HCT116 (cell line): ENCODE results near the gene MIER2. TPM values are rescaled to one million over a fixed set of nuclear protein-coding genes. Genes with fewer than 3 reads are reported as not detected.

Experiments used
- ATAC-seq: fragments of 200-7000 bp; cut with Tn5 transposase; 2 replicates; pipeline ENCODE4 v1.9.1; 2020; ENCODE audit warnings: mild to moderate bottlenecking, moderate library complexity
- BruUV-seq: library from RNA; stranded (reverse); fragments of 400-500 nt; replicated peaks from 2 replicates; lab custom pipeline; 2021; lab: Mats Ljungman, UMichigan
- CTCF ChIA-PET: fragments of 300-600 bp; sonication (Branson Sonifier 250); formaldehyde crosslinking; loops from one replicate; lab custom pipeline; 2021; ENCODE audit warnings: antibody characterized with exemption; lab: Charles Lee
- POLR2A ChIA-PET: fragments of 300-600, 350-600 bp; sonication (Branson Sonifier 250); formaldehyde crosslinking; loops from one replicate; lab custom pipeline; 2021; ENCODE audit warnings: antibody characterized with exemption; lab: Charles Lee
- RAD21 ChIA-PET, 2 experiments: fragments of 300-600 bp; sonication (Branson Sonifier 250); formaldehyde crosslinking; loops; one replicate each; lab custom pipeline; 2023; ENCODE audit warnings: low total read pairs in 2 of 2; ENCODE audit not compliant: uncharacterized antibody in 2 of 2, unreplicated experiment in 2 of 2, low non-redundant PET in 1 of 2; lab: Charles Lee
- DNase-seq: peaks from one replicate; pipeline ENCODE4 v3.0.0-alpha.2; 2010; ENCODE audit warnings: low read depth, low spot score
- H2AFZ ChIP-seq: fragments of 200-600 bp; shearing (Covaris generic), sonication (generic); 2 replicates; pipeline ENCODE4 v1.6.1; 2017; ENCODE audit warnings: low read depth, mixed run types, mixed read lengths, antibody characterized with exemption, low read length; ENCODE audit not compliant: poor library complexity, severe bottlenecking
- H3K27ac ChIP-seq: 2 replicates; pipeline ENCODE4 v1.5.1; 2012; ENCODE audit warnings: low read depth, low read length
- H3K27me3 ChIP-seq: fragments of 200-600 bp; sonication (generic); 2 replicates; pipeline ENCODE4 v1.6.1; 2016; ENCODE audit warnings: mixed run types, low read length, mixed read lengths; ENCODE audit not compliant: insufficient read depth
- H3K36me3 ChIP-seq, 2 experiments: fragments of 200-500 bp in 1 of 2; fragments of 200-600 bp in 1 of 2; sonication (Bioruptor generic) in 1 of 2; sonication (generic) in 1 of 2; 2 replicates each; pipeline versions ENCODE4 v1.5.1 to v1.6.1; 2014 to 2016; ENCODE audit warnings: low read length in 2 of 2, inconsistent platforms in 1 of 2, mixed read lengths in 1 of 2, mixed run types in 1 of 2; ENCODE audit not compliant: insufficient read depth in 2 of 2, control insufficient read depth in 1 of 2
- H3K4me1 ChIP-seq, 2 experiments: fragments of 200-600 bp in 1 of 2; sonication (generic) in 1 of 2; 2 replicates each; pipeline versions ENCODE4 v1.5.1 to v1.6.1; 2012 to 2017; ENCODE audit warnings: low read length in 2 of 2, inconsistent platforms in 1 of 2, mild to moderate bottlenecking in 1 of 2, mixed read lengths in 1 of 2, mixed run types in 1 of 2, moderate library complexity in 1 of 2; ENCODE audit not compliant: insufficient read depth in 2 of 2, control insufficient read depth in 1 of 2
- H3K4me2 ChIP-seq: fragments of 200-600 bp; sonication (generic); 2 replicates; pipeline ENCODE4 v1.6.1; 2017; ENCODE audit warnings: mixed run types, low read length, mixed read lengths
- H3K4me3 ChIP-seq, 2 experiments: fragments of 200-600 bp in 1 of 2; sonication (generic) in 1 of 2; replicated peaks in 1 of 2; 2 replicates each; pipeline ENCODE4 v1.5.1; 2011 to 2016; ENCODE audit warnings: low read length in 2 of 2, control low read depth in 1 of 2, low read depth in 1 of 2, mild to moderate bottlenecking in 1 of 2, mixed read lengths in 1 of 2, mixed run types in 1 of 2
- H3K79me2 ChIP-seq: fragments of 200-600 bp; sonication (generic); 2 replicates; pipeline ENCODE4 v1.6.1; 2017; ENCODE audit warnings: mild to moderate bottlenecking, mixed run types, low read length, moderate library complexity, mixed read lengths; ENCODE audit not compliant: insufficient read depth
- H3K9ac ChIP-seq: fragments of 200-600 bp; sonication (generic); 2 replicates; pipeline ENCODE4 v1.6.1; 2016; ENCODE audit warnings: low read length, mixed read lengths
- H3K9me2 ChIP-seq: fragments of 200-600 bp; sonication (generic), shearing (Covaris generic); 2 replicates; pipeline ENCODE4 v1.6.1; 2017; ENCODE audit warnings: mixed run types, mild to moderate bottlenecking, moderate library complexity; ENCODE audit not compliant: insufficient read depth
- H3K9me3 ChIP-seq, 2 experiments: fragments of 200-500 bp in 1 of 2; fragments of 200-600 bp in 1 of 2; sonication (Bioruptor generic) in 1 of 2; sonication (generic) in 1 of 2; 2 replicates each; pipeline ENCODE4 v1.6.1; 2014 to 2017; ENCODE audit warnings: low read length in 2 of 2, mixed read lengths in 2 of 2, inconsistent platforms in 1 of 2, low read depth in 1 of 2, mild to moderate bottlenecking in 1 of 2, mixed run types in 1 of 2, moderate library complexity in 1 of 2; ENCODE audit not compliant: control insufficient read depth in 1 of 2, insufficient read depth in 1 of 2
- H4K20me1 ChIP-seq: fragments of 200-600 bp; sonication (generic), shearing (Covaris generic); 2 replicates; pipeline ENCODE4 v1.6.1; 2017; ENCODE audit warnings: mixed run types, mild to moderate bottlenecking, moderate library complexity; ENCODE audit not compliant: insufficient read depth
- EZH2phosphoT487 ChIP-seq: fragments of 200-600 bp; IDR thresholded peaks from 2 replicates; pipeline ENCODE4 v1.6.1; 2018; ENCODE audit warnings: antibody characterized with exemption, borderline replicate concordance
- FOSL1 ChIP-seq: IDR thresholded peaks from 2 replicates; pipeline ENCODE4 v1.6.1; 2012; ENCODE audit warnings: low read depth
- RAD21 ChIP-seq: IDR thresholded peaks from 2 replicates; pipeline ENCODE4 v1.6.1; 2012; ENCODE audit warnings: low read depth, mild to moderate bottlenecking
- SIN3A ChIP-seq: IDR thresholded peaks from 2 replicates; pipeline ENCODE4 v1.6.1; 2012; ENCODE audit warnings: low read depth
- TCF7L2 ChIP-seq: IDR thresholded peaks from 2 replicates; pipeline ENCODE4 v1.7.0; 2011; ENCODE audit warnings: borderline replicate concordance, inconsistent platforms; ENCODE audit not compliant: insufficient read depth, insufficient read length; ENCODE audit errors: extremely low read depth
- ZFX ChIP-seq: fragments of 450-650 bp; IDR thresholded peaks from 2 replicates; pipeline ENCODE4 v1.6.1; 2017
- intact Hi-C: fragments of 100-400 bp; cut with micrococcal nuclease; formaldehyde crosslinking; loops from 2 replicates; pipeline ENCODE4 v1.10.0; 2022
- total RNA-seq: library from RNA; stranded (reverse); gene quantifications from one replicate; pipeline ENCODE4 v1.2.1, GENCODE V29; 2021; ENCODE audit not compliant: unreplicated experiment
- TF ChIP-seq, protein P1 (sequence below): IDR thresholded peaks from 2 replicates; pipeline ENCODE4 v1.6.1; 2011; ENCODE audit warnings: mild to moderate bottlenecking, low read length, moderate library complexity; ENCODE audit not compliant: insufficient replicate concordance; ENCODE audit errors: extremely low read depth
- TF ChIP-seq, protein P2 (sequence below): IDR thresholded peaks from 2 replicates; pipeline ENCODE4 v1.6.1; 2012

The MIER2 gene
- total RNA-seq, 1 experiment from 2014 or later: 41.5 TPM

GRCh38 chr19:313988-314815 lies 30.4 kb downstream of the MIER2 start:
- no peaks in the 10 kb centered on the region for H3K27me3 ChIP-seq
- BruUV-seq: no TSS peak
- no peak overlapping the region for H2AFZ ChIP-seq
- H3K27ac ChIP-seq: no peak overlapping the region
- H3K4me3 ChIP-seq: no peak overlapping the region
- H3K36me3 ChIP-seq: peaks cover 4 to 7% of the 10 kb centered on the region in 2 experiments; a peak in 3 of 4 replicates
- H3K9me2 ChIP-seq: no peaks in the 10 kb centered on the region
- no peaks in the 10 kb centered on the region for H4K20me1 ChIP-seq
- no peaks in the 10 kb centered on the region for H3K9me3 ChIP-seq
- ATAC-seq (no peak), DNase-seq (no peak)
- intact Hi-C loops: no loop called here
- TF ChIP-seq RAD21 (no peak), FOSL1 (no peak)
- TF ChIP-seq, protein P1, sequence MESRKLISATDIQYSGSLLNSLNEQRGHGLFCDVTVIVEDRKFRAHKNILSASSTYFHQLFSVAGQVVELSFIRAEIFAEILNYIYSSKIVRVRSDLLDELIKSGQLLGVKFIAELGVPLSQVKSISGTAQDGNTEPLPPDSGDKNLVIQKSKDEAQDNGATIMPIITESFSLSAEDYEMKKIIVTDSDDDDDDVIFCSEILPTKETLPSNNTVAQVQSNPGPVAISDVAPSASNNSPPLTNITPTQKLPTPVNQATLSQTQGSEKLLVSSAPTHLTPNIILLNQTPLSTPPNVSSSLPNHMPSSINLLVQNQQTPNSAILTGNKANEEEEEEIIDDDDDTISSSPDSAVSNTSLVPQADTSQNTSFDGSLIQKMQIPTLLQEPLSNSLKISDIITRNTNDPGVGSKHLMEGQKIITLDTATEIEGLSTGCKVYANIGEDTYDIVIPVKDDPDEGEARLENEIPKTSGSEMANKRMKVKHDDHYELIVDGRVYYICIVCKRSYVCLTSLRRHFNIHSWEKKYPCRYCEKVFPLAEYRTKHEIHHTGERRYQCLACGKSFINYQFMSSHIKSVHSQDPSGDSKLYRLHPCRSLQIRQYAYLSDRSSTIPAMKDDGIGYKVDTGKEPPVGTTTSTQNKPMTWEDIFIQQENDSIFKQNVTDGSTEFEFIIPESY: no peak
- peaks cover 9% of the 10 kb centered on the region for H3K79me2 ChIP-seq
- H3K4me2 ChIP-seq: no peak overlapping the region
- no peak overlapping the region for H3K9ac ChIP-seq
- H3K4me1 ChIP-seq: no peaks in the 10 kb centered on the region
- ChIA-PET RAD21 (no interaction called here), POLR2A (no interaction called here), CTCF (no interaction called here)

DNA sequence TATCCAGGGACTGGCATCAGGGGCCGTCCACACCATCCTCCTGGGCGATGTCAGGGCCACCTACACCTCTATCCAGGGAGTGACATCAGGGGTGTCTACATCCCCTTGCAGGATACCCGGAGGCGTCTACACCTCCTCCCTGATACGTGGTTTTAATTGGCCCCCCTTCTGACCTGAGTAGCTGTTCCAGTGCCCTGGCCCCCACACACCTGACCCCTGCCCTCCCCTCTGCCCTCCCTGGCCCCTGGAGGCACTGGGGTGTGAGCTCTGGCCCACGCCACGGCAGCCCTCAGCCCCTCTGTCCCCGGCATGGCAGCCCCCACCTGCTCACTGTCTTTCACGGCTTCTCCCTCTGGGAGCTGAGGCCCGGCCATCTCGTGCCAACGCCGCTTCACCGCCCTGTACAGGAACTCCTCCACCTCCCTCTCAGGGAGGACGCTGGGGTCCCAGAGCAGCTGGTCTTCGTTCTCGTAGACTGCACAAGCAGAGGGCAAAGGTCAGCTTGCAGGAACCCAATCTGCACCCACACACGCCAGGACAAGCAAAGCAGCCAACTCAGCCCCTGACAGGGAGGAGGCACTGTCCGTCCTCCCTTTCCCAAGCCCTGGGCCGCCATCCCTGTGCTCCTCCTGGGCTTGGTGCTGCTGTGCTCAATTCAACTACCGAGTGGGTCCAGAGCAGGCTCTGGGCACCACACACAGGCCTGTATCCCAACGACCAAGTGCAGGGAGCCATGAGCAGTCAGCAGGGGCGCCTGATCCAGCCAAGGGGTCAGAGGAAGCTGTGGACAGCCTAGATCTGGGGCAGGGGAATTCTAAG lies 31.2 kb downstream of the MIER2 start:
- Histone ChIP-seq H3K36me3 (peaks cover 4 to 7% of the 10 kb centered on the region in 2 experiments; a peak in 3 of 4 replicates), H3K4me1 (no peaks in the 10 kb centered on the region), H3K27me3 (no peaks in the 10 kb centered on the region), H3K27ac (no peak overlapping the region), H3K9me3 (no peaks in the 10 kb centered on the region), H3K9ac (no peak overlapping the region), H3K79me2 (peaks cover 7% of the 10 kb centered on the region), H2AFZ (no peak overlapping the region), H4K20me1 (no peaks in the 10 kb centered on the region), H3K4me3 (no peak overlapping the region), H3K9me2 (no peaks in the 10 kb centered on the region), H3K4me2 (no peak overlapping the region)
- ChIA-PET POLR2A (no interaction called here), CTCF (no interaction called here), RAD21 (no interaction called here)
- ATAC-seq (no peak), DNase-seq (no peak)
- TF ChIP-seq TCF7L2: no peak
- no peak for TF ChIP-seq SIN3A
- TF ChIP-seq ZFX: no peak
- no peak for TF ChIP-seq EZH2phosphoT487
- TF ChIP-seq, protein P2, sequence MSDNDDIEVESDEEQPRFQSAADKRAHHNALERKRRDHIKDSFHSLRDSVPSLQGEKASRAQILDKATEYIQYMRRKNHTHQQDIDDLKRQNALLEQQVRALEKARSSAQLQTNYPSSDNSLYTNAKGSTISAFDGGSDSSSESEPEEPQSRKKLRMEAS: no peak
- no TSS peak for BruUV-seq
- intact Hi-C loops: no loop called here
